Measurements from ENCODE around the gene ICE1. TPM values are rescaled to one million over a fixed set of nuclear protein-coding genes. Genes with fewer than 3 reads are reported as not detected.

Gene ICE1
- polyA plus RNA-seq, 1 donor (not counting 4 experiments of a cell fraction or from before 2014, with no cell fraction given) = 18.4 TPM

- no peak overlapping the region for H3K4me3 ChIP-seq (ENCODE audit: control insufficient read depth in 2 of 3, extremely low read depth in 1 of 3, insufficient read depth in 2 of 3, low read depth in 1 of 3, low read length in 3 of 3)
- H4K20me1 ChIP-seq (ENCODE audit: control insufficient read depth, extremely low read depth, insufficient read depth, low read length) = no peaks in the 10 kb centered on the region
- no peaks in the 10 kb centered on the region for H3K79me2 ChIP-seq (ENCODE audit: control insufficient read depth, insufficient read depth, low read length)
- peaks cover 5% of the 10 kb centered on the region for H3K27me3 ChIP-seq (ENCODE audit: control insufficient read depth, extremely low read depth, insufficient read depth, low read length)
- H3K4me2 ChIP-seq (ENCODE audit: control insufficient read depth, extremely low read depth, insufficient read depth, low read depth, low read length) = no peak overlapping the region
- no peak overlapping the region for H2AFZ ChIP-seq (ENCODE audit: control insufficient read depth, low read length)
- no peaks in the 10 kb centered on the region for H3K4me1 ChIP-seq (ENCODE audit: control insufficient read depth, extremely low read depth, insufficient read depth, low read length)
- DNase-seq (ENCODE audit: low read depth, low spot score) (no peak), FAIRE-seq (no peak)
- no peak for TF ChIP-seq EZH2 (IDR thresholded peaks at IDR 0.05; ENCODE audit: low read length)
- TF ChIP-seq CTCF (optimal IDR thresholded peaks at IDR 0.05 in 1 of 3, IDR thresholded peaks at IDR 0.05 in 1 of 3, conservative IDR thresholded peaks at IDR 0.05 in 1 of 3; ENCODE audit: extremely low read depth in 1 of 3, insufficient read depth in 2 of 3, low read length in 3 of 3) = no peak
- no peaks in the 10 kb centered on the region for H3K36me3 ChIP-seq (ENCODE audit: control insufficient read depth in 2 of 2, extremely low read depth in 1 of 2, insufficient read depth in 2 of 2, low read length in 2 of 2)
- H3K9ac ChIP-seq (ENCODE audit: control insufficient read depth, extremely low read depth, insufficient read depth, low read length) = no peak overlapping the region
- no peaks in the 10 kb centered on the region for H3K9me3 ChIP-seq (ENCODE audit: control insufficient read depth, low read depth, low read length)
- no peak overlapping the region for H3K27ac ChIP-seq (ENCODE audit: control insufficient read depth, insufficient read depth, low read length)
- H3K9me1 ChIP-seq (ENCODE audit: control insufficient read depth, extremely low read depth, insufficient read depth, low read length) = no peaks in the 10 kb centered on the region
- dilution Hi-C loops (cut with MboI; ENCODE audit: extremely low pct_ligation_motif_present, low sequenced_read_pairs) = no loop called here
These were observed 44.7 kb upstream of the ICE1 start for GRCh38 chr5:5377780-5378179.

DNA sequence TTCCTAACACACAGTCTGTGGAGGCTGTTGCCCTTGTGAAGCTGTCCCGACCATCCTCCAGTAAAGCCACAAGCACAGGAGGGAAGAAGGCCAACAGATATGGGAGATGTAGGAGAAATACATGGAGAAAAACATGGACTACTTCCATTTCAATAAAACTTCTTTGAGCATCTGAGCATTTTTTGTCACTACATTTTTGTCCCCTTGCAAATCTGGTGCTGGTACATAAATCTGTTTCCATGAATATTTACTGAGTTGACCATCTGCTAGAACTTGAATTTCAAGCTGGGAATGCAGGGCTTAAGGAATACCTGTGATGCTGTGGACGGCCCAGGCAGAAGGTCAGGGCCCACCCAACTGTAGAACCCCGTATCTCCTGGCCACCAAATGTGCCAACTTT is 43.9 kb upstream of the ICE1 start:
- no peak for TF ChIP-seq EZH2 (IDR thresholded peaks at IDR 0.05; ENCODE audit: low read length)
- no peak for TF ChIP-seq CTCF (optimal IDR thresholded peaks at IDR 0.05 in 1 of 3, IDR thresholded peaks at IDR 0.05 in 1 of 3, conservative IDR thresholded peaks at IDR 0.05 in 1 of 3; ENCODE audit: extremely low read depth in 1 of 3, insufficient read depth in 2 of 3, low read length in 3 of 3)
- DNase-seq (ENCODE audit: low read depth, low spot score) (no peak), FAIRE-seq (no peak)
- no peak overlapping the region for H3K27ac ChIP-seq (ENCODE audit: control insufficient read depth, insufficient read depth, low read length)
- no peak overlapping the region for H3K9ac ChIP-seq (ENCODE audit: control insufficient read depth, extremely low read depth, insufficient read depth, low read length)
- H2AFZ ChIP-seq (ENCODE audit: control insufficient read depth, low read length) = no peak overlapping the region
- no peaks in the 10 kb centered on the region for H3K9me3 ChIP-seq (ENCODE audit: control insufficient read depth, low read depth, low read length)
- H3K4me2 ChIP-seq (ENCODE audit: control insufficient read depth, extremely low read depth, insufficient read depth, low read depth, low read length) = no peak overlapping the region
- H3K36me3 ChIP-seq (ENCODE audit: control insufficient read depth in 2 of 2, extremely low read depth in 1 of 2, insufficient read depth in 2 of 2, low read length in 2 of 2) = no peaks in the 10 kb centered on the region
- H3K4me3 ChIP-seq (ENCODE audit: control insufficient read depth in 2 of 3, extremely low read depth in 1 of 3, insufficient read depth in 2 of 3, low read depth in 1 of 3, low read length in 3 of 3) = no peak overlapping the region
- no peaks in the 10 kb centered on the region for H3K9me1 ChIP-seq (ENCODE audit: control insufficient read depth, extremely low read depth, insufficient read depth, low read length)
- no peaks in the 10 kb centered on the region for H3K4me1 ChIP-seq (ENCODE audit: control insufficient read depth, extremely low read depth, insufficient read depth, low read length)
- H4K20me1 ChIP-seq (ENCODE audit: control insufficient read depth, extremely low read depth, insufficient read depth, low read length) = no peaks in the 10 kb centered on the region
- dilution Hi-C loops (cut with MboI; ENCODE audit: extremely low pct_ligation_motif_present, low sequenced_read_pairs) = no loop called here
- peaks cover 5% of the 10 kb centered on the region for H3K27me3 ChIP-seq (ENCODE audit: control insufficient read depth, extremely low read depth, insufficient read depth, low read length)
- no peaks in the 10 kb centered on the region for H3K79me2 ChIP-seq (ENCODE audit: control insufficient read depth, insufficient read depth, low read length)
